AG09319 (cell line): ENCODE data around the gene NHLRC2.
"Not testable (repeated sequence)": the region's sequence is repeated elsewhere in the genome, so short reads cannot be mapped to it uniquely, and the experiment has no call there.

Experiments
- DNase-seq: peaks from one replicate; pipeline ENCODE4 v3.0.0-alpha.2; 2010; ENCODE audit warnings: low read depth; ENCODE audit errors: extremely low read depth
- CTCF ChIP-seq: IDR thresholded peaks from 2 replicates; pipeline ENCODE4 v1.5.1; 2011; ENCODE audit warnings: low read depth, mild to moderate bottlenecking, inconsistent platforms, low read length, moderate library complexity

NHLRC2 gene

GRCh38 chr10:113941140-113941539 lies 86.7 kb downstream of the NHLRC2 start:
- no peak for DNase-seq
- TF ChIP-seq CTCF, result no peak

GRCh38 chr10:113943196-113943595 lies 88.7 kb downstream of the NHLRC2 start:
- DNase-seq, result not testable (repeated sequence)

DNA sequence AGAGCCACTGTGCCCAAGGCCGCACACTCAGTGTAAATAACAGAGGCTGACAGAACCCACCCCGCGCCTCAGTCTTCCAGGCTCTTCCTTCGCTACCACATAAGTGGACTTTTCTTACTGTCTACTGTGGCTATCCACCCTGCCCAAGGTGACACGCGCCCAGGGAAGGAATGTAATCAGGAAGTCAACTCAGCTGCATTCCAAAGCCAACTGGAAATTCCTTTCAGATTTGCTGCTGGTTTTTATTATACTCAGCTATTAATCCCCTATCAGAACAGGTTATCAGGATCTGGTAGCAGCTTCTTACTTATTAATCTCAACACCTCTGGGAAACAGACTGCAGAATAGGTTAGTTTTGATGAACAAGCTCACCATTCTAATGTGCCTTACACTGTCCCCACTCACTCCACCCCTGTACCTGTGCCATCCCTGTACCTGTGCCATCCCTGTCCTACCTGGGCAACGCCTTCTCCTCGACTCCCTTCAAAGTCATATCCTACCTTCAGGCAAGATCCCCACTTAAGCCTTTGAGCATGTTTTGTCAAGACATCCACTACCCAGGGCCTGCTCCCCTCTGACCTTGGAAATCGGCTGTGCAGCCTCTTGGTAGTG lies 90.7 kb downstream of the NHLRC2 start:
- TF ChIP-seq CTCF, result no peak
- no peak for DNase-seq

GRCh38 chr10:113945687-113946085 lies 91.2 kb downstream of the NHLRC2 start:
- no peak for DNase-seq

GRCh38 chr10:113947184-113948041 lies 93.0 kb downstream of the NHLRC2 start:
- no peak for TF ChIP-seq CTCF

More at GRCh38 chr10:113945687-113946085, 91.2 kb downstream of the NHLRC2 start:
- no peak for TF ChIP-seq CTCF

GRCh38 chr10:113948048-113948447 lies 93.6 kb downstream of the NHLRC2 start:
- TF ChIP-seq CTCF, result no peak
- DNase-seq, result no peak

More at GRCh38 chr10:113947184-113948041, 93.0 kb downstream of the NHLRC2 start:
- DNase-seq, result no peak

DNA sequence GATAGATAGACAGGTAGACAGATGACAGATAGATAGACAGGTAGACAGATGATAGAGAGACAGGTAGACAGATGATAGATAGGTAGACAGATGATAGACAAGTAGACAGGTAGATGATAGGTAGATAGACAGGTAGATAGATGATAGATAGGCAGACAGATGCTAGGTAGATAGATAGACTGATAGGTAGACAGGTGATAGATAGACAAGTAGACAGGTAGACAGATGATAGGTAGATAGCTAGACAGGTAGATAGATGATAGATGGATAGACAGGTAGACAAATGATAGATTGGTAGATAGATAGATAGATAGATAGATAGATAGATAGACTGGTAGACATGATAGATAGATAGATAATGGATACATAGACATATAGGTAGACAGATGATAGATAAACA lies 95.8 kb downstream of the NHLRC2 start:
- DNase-seq, result no peak

More for the DNA sequence above, 95.8 kb downstream of the NHLRC2 start:
- TF ChIP-seq CTCF, result no peak
